Motor neuron (in vitro differentiated cells): ENCODE results near the gene TEC. TPM values are rescaled to one million over a fixed set of nuclear protein-coding genes. Genes with fewer than 3 reads are reported as not detected.

Experiments
- ATAC-seq, 8 experiments: fragments of 200-7000 bp; cut with Tn5 transposase; replicated peaks in 6 of 8; 2 replicates each; pipeline ENCODE4 v1.8.0; 2021; ENCODE audit warnings: mild to moderate bottlenecking in 8 of 8, moderate library complexity in 8 of 8
- H3K27ac ChIP-seq, 2 donors: fragments of 250-450 bp; sonication (Bioruptor Pico); 2 replicates each; pipeline ENCODE4 v1.9.0; 2021; ENCODE audit warnings: antibody characterized with exemption in 2 of 2, mild to moderate bottlenecking in 2 of 2, moderate library complexity in 1 of 2
- H3K4me1 ChIP-seq, 2 donors: fragments of 250-450 bp; sonication (Bioruptor Pico); replicated peaks in 1 of 2; 2 replicates each; pipeline ENCODE4 v1.6.1; 2021; ENCODE audit warnings: antibody characterized with exemption in 2 of 2, mild to moderate bottlenecking in 2 of 2, moderate library complexity in 1 of 2
- H3K4me3 ChIP-seq, 5 donors: fragments of 250-450 bp; sonication (Bioruptor Pico); 2 replicates each; pipeline ENCODE4 v1.9.0; 2021; ENCODE audit warnings: antibody characterized with exemption in 5 of 5, mild to moderate bottlenecking in 5 of 5, moderate library complexity in 4 of 5
- WGBS, 10 experiments: fragments of 450-650 bp; shearing (Covaris generic); methylation state at CpG; one replicate each; pipeline ENCODE4 v1.0.0; 2022; 5-methylcytosine and 5-hydroxymethylcytosine counted together
- in situ Hi-C, 9 experiments: fragments of 400-800 bp; cut with MboI; loops; one replicate each; pipeline ENCODE4 v1.15.0; 2021; ENCODE audit warnings: low sequenced_read_pairs in 9 of 9, low pct_unique_long_range_greater_than_20kb in 2 of 9; ENCODE audit not compliant: unreplicated experiment in 9 of 9
- total RNA-seq, 8 experiments: library from RNA; unstranded; fragments of 300-600 nt; gene quantifications; 2 replicates each; pipeline versions ENCODE4 v1.2.3 to v1.2.4, GENCODE V29; 2022

TEC gene
- total RNA-seq, 8 experiments from 2014 or later: 0.05 to 3.4 (median 0.61) TPM

- 56 to 100% (median 76%) methylated on average over 1 to 2 of the region's 2 CpGs; no CpG with 5 or more reads in 2 of the 10 experiments for WGBS, 10 experiments
- ATAC-seq: no peak
- H3K4me1 ChIP-seq: no peaks in the 10 kb centered on the region
- H3K4me3 ChIP-seq: no peak overlapping the region
- no peak overlapping the region for H3K27ac ChIP-seq
- in situ Hi-C loops: no loop called here
Observed at GRCh38 chr4:48262484-48262883, 7.2 kb downstream of the TEC start.

DNA sequence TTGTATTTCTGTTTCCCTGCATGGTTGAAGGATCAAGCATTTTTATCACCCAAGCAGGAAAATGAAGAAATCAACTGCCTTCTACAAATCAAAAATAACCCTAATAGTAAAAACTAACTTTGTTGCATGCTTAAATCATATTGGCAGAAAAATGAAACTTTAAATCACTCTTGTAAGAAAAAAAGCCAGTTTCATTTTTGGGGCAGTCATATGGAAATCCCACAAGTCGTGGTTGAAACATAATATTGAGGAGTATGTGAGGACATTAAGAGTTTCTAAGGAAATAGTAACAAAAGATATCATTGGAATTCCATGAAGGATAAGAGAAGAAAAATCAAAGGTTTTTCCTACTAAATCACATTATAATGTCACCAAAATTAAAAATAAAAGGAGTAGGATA is 8.4 kb downstream of the TEC start:
- ATAC-seq: no peak
- no peaks in the 10 kb centered on the region for H3K4me1 ChIP-seq
- H3K4me3 ChIP-seq: no peak overlapping the region
- no peak overlapping the region for H3K27ac ChIP-seq
- 0 to 92% (median 57%) methylated on average over 1 of the region's 1 CpG; no CpG with 5 or more reads in 1 of the 10 experiments for WGBS, 10 experiments
- in situ Hi-C loops: no loop called here

DNA sequence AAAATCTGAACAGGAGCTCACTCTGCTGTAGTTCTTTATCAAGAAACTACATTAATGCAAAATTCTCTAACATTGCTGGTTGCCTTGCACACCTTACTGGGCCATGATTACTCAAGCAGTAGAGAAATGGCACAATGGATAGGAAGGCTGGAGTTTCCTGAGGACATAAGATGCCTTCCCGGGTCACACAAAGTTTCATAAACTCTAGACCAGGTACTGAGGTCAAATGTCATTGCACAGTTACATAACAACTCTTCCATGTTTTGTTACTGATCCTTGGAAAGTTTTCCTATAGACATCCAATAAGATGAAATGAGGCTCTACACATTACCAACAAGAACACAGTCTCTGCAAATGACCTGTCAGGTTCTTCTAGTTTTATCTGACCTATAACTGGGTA is 9.9 kb downstream of the TEC start:
- Histone ChIP-seq H3K27ac (no peak overlapping the region), H3K4me1 (no peaks in the 10 kb centered on the region), H3K4me3 (no peak overlapping the region)
- ATAC-seq: no peak
- in situ Hi-C loops: no loop called here
- WGBS, 10 experiments: 40 to 100% (median 100%) methylated on average over 1 of the region's 1 CpG; no CpG with 5 or more reads in 4 of the 10 experiments

DNA sequence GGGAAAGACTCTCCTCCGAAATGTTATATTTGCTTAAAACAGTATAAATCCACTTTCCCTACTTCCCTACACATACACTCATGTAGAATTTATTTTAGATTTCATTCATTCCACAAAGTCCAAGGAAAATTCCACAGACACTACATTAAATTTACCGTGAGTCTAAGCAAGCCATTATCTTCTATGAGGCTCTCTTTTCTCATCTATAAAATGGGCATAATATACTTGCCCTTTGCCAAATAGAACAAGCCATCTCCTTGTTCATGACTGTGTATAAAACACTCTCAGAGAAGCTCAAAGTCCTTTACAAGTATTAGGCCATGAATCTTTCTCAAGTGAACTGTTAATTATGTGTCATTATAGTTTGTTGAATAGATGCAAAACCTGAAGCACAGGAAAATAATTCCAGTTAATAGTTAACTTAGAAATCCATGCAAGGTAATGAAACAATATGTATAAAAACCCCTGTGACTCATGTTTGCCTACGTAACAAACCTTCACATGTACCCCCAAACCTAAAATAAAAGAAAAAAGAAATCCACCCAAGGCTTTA is 10.7 kb downstream of the TEC start:
- 56 to 100% (median 90%) methylated on average over 1 to 3 of the region's 3 CpGs for WGBS, 10 experiments
- Histone ChIP-seq H3K27ac (no peak overlapping the region), H3K4me1 (no peaks in the 10 kb centered on the region), H3K4me3 (no peak overlapping the region)
- in situ Hi-C loops: no loop called here
- ATAC-seq: no peak

GRCh38 chr4:48255959-48256342 is 13.7 kb downstream of the TEC start:
- Histone ChIP-seq H3K27ac (no peak overlapping the region), H3K4me3 (no peak overlapping the region), H3K4me1 (no peaks in the 10 kb centered on the region)
- in situ Hi-C loops: no loop called here
- ATAC-seq: no peak
- 53 to 100% (median 76%) methylated on average over 1 to 4 of the region's 4 CpGs; no CpG with 5 or more reads in 6 of the 10 experiments for WGBS, 10 experiments

GRCh38 chr4:48255072-48255958 is 14.3 kb downstream of the TEC start:
- peak in 3 of 8 experiments; percentile 30 to 40 (median 39) for ATAC-seq
- no peak overlapping the region for H3K27ac ChIP-seq
- H3K4me3 ChIP-seq: no peak overlapping the region
- 42 to 100% (median 85%) methylated on average over 1 to 6 of the region's 6 CpGs; no CpG with 5 or more reads in 2 of the 10 experiments for WGBS, 10 experiments
- in situ Hi-C loops: no loop called here
- H3K4me1 ChIP-seq: no peaks in the 10 kb centered on the region

- in situ Hi-C loops: no loop called here
- WGBS, 10 experiments: 0 to 100% (median 69%) methylated on average over 1 to 5 of the region's 6 CpGs; no CpG with 5 or more reads in 1 of the 10 experiments
- Histone ChIP-seq H3K4me1 (no peaks in the 10 kb centered on the region), H3K27ac (no peak overlapping the region), H3K4me3 (no peak overlapping the region)
- ATAC-seq: peak in 3 of 8 experiments; percentile 41 to 77 (median 71)
Observed at GRCh38 chr4:48254381-48255071, 15.1 kb downstream of the TEC start.

DNA sequence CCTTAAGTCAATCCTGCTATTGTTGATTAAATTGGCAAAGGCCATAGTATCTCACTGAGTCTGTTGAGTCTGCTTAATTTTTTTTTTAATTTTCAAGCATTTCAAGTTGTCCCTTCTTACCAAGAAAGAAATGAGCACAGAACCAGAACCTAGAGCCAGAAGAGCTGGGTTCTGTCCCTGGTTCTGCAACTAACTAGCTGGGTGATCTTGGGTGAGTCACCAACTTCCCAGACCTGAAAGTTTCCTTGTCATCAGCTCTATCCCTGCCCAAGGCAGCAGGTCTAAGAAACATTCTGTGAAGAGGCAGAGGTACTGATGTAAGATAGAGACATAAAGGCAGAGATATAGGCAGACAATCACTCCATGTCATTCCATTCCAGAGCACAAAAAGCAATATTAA is 17.3 kb downstream of the TEC start:
- H3K4me3 ChIP-seq: no peak overlapping the region
- no peak overlapping the region for H3K27ac ChIP-seq
- in situ Hi-C loops: no loop called here
- ATAC-seq: no peak
- no peaks in the 10 kb centered on the region for H3K4me1 ChIP-seq

DNA sequence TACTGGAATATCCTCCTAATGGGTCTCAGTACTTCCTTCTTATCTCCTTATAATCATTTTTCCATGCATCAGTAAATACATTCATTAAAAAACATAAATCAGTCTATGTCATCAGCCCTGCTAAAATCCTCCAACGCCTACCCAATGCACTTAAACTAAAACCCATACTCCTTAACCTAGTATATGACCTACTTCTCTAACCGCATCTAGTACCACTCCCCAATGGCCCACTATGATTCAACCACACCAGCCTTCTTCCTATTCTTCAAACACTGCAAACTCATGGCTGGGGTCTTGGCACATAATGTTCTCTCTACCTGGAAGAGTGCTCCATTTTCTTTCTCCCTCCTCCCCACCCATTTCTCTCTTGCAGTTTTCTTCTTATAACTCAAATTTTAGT is 18.7 kb downstream of the TEC start:
- in situ Hi-C loops: no loop called here
- ATAC-seq: no peak
- no peak overlapping the region for H3K27ac ChIP-seq
- H3K4me1 ChIP-seq: no peaks in the 10 kb centered on the region
- WGBS, 10 experiments: 20 to 92% (median 76%) methylated on average over 1 to 2 of the region's 2 CpGs; no CpG with 5 or more reads in 2 of the 10 experiments
- H3K4me3 ChIP-seq: no peak overlapping the region

DNA sequence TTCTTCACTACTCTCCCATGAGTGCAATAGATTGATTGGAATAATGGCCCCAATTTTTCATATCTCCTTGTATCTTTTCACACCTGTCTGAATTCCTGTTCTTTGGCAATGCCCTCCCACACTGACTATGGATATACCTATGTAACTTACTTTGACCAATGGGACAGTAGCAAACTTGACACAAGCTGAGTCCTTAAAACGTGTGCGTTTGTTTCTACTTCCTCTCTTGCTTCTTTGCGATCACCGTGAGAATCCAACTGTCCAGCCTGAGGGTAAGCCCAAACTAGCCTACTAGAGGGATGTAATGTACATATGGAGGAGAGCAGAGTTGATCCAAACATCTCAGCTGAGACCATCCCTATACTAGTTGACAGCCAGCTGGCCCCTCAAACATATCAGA is 19.3 kb downstream of the TEC start:
- no peak for ATAC-seq
- no peak overlapping the region for H3K27ac ChIP-seq
- WGBS, 10 experiments: 0 to 100% (median 92%) methylated on average over 1 to 4 of the region's 4 CpGs; no CpG with 5 or more reads in 2 of the 10 experiments
- in situ Hi-C loops: no loop called here
- no peaks in the 10 kb centered on the region for H3K4me1 ChIP-seq
- no peak overlapping the region for H3K4me3 ChIP-seq

GRCh38 chr4:48249378-48249777 is 20.3 kb downstream of the TEC start:
- WGBS, 10 experiments: 0 to 78% (median 50%) methylated on average over 1 of the region's 1 CpG; no CpG with 5 or more reads in 3 of the 10 experiments
- in situ Hi-C loops: no loop called here

DNA sequence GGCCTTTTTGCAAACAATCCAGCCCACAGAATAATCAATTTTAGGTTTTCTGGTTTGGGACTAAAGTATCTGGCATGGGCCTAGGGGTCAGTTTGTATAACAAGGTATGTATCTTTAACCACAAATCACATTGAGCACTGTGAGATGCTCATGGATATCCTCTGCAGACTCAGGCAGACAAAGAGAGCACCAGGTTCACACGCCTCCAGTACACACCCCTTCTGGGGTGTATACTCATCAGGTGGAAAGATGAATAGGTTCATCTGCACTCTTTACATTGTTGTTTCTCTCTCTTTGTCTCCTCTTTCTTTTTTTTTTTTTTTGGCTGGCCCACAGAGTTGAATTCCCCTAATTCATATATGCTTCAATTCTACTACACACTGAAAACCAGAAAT is 21.1 kb downstream of the TEC start:
- in situ Hi-C loops: no loop called here
- WGBS, 10 experiments: 20 to 86% (median 80%) methylated on average over 1 of the region's 1 CpG; no CpG with 5 or more reads in 7 of the 10 experiments

More at GRCh38 chr4:48249378-48249777, 20.3 kb downstream of the TEC start:
- Histone ChIP-seq H3K4me3 (no peak overlapping the region), H3K4me1 (no peaks in the 10 kb centered on the region), H3K27ac (no peak overlapping the region)
- ATAC-seq: no peak

DNA sequence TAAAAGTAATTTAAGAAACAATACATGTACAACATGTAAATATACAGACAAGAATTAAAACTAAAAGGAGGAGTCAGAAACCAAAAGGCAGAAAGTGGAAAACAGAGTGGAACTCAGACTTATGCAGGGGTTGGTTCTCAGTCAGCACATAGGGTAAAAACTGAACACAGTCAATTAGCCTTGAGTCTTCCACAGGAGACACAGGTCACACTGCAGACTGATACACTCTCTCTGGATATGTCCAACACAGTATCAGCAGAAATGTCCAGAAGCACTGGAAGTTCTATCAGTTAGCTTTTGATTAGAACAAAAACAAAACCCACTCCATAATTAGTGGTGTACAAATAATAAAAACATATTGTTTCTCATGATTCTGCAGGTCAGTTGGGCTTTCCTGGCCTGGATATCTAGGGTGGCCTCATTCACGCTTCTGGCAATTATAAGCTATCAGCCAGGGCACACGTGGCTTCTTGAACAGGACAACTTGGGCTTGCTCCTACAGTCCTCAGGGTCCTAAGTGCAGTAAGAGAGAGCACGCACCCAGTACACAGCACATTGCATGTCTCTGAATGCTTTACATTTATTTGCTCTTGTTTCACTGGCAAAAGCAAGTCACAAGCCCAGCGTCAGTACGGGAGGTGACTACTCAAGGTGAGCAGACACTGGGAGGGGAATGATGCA is 21.6 kb downstream of the TEC start:
- in situ Hi-C loops: no loop called here
- ATAC-seq: peak in 2 of 8 experiments; percentile 16 to 58
- WGBS, 10 experiments: 70 to 94% (median 85%) methylated on average over 1 to 5 of the region's 5 CpGs; no CpG with 5 or more reads in 3 of the 10 experiments
- H3K27ac ChIP-seq: no peak overlapping the region
- no peak overlapping the region for H3K4me3 ChIP-seq
- H3K4me1 ChIP-seq: no peaks in the 10 kb centered on the region

More for the DNA sequence above, 21.1 kb downstream of the TEC start:
- Histone ChIP-seq H3K4me1 (no peaks in the 10 kb centered on the region), H3K27ac (no peak overlapping the region), H3K4me3 (no peak overlapping the region)
- ATAC-seq: no peak
